ENCODE data around the gene MYPN. TPM values are rescaled to one million over a fixed set of nuclear protein-coding genes. Genes with fewer than 3 reads are reported as not detected.

Gene MYPN
- total RNA-seq, 2 donors from 2014 or later: not detected

- Mint-ChIP-seq H3K4me1 (ENCODE audit: low read depth) (no peaks in the 10 kb centered on the region), H3K27ac (no peak overlapping the region), H3K36me3 (ENCODE audit: insufficient read depth in 2 of 2) (no peaks in the 10 kb centered on the region), H3K9me3 (no peaks in the 10 kb centered on the region), H3K4me3 (no peak overlapping the region), H3K27me3 (ENCODE audit: low read depth) (no peaks in the 10 kb centered on the region)
- ATAC-seq (replicated peaks in 1 of 2) (no peak), DNase-seq (no peak)
Observed at GRCh38 chr10:68101066-68101465, 8.2 kb upstream of the MYPN start.

GRCh38 chr10:68103261-68103878 is 5.9 kb upstream of the MYPN start:
- no peaks in the 10 kb centered on the region for H3K9me3 Mint-ChIP-seq
- ATAC-seq (replicated peaks in 1 of 2) (no peak), DNase-seq (no peak)
- no peaks in the 10 kb centered on the region for H3K4me1 Mint-ChIP-seq (ENCODE audit: low read depth)
- no peak overlapping the region for H3K4me3 Mint-ChIP-seq
- H3K27me3 Mint-ChIP-seq (ENCODE audit: low read depth): no peaks in the 10 kb centered on the region
- H3K27ac Mint-ChIP-seq: no peak overlapping the region
- no peaks in the 10 kb centered on the region for H3K36me3 Mint-ChIP-seq (ENCODE audit: insufficient read depth in 2 of 2)

DNA sequence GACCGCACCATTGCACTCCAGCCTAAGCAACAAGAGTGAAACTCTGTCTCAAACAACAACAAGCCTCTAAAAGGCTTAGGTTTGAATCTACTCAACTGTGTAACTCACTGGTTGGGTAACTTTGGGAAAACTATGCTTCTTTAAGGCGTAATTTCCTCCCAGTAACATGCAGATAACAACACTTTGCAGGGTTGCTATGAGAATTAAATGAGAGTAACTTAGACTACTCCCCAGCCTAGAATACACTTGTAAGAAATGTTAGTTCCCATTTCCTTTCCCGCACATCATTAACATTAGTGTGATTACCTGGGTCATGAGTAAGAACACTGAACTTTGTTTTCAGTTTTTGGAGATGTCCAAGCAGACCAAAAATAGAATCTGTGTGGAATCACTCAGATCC is 5.4 kb upstream of the MYPN start:
- no peak for ATAC-seq (replicated peaks in 1 of 2)
- Mint-ChIP-seq H3K36me3 (ENCODE audit: insufficient read depth in 2 of 2) (no peaks in the 10 kb centered on the region), H3K27ac (no peak overlapping the region), H3K27me3 (ENCODE audit: low read depth) (no peaks in the 10 kb centered on the region), H3K9me3 (no peaks in the 10 kb centered on the region), H3K4me1 (ENCODE audit: low read depth) (no peaks in the 10 kb centered on the region), H3K4me3 (no peak overlapping the region)
- no peak for DNase-seq

GRCh38 chr10:68105820-68106219 is 3.5 kb upstream of the MYPN start:
- Mint-ChIP-seq H3K27me3 (ENCODE audit: low read depth) (no peaks in the 10 kb centered on the region), H3K4me1 (ENCODE audit: low read depth) (no peaks in the 10 kb centered on the region), H3K27ac (no peak overlapping the region), H3K36me3 (ENCODE audit: insufficient read depth in 2 of 2) (no peaks in the 10 kb centered on the region), H3K9me3 (no peaks in the 10 kb centered on the region), H3K4me3 (no peak overlapping the region)
- ATAC-seq (replicated peaks in 1 of 2): no peak
- no peak for DNase-seq

DNA sequence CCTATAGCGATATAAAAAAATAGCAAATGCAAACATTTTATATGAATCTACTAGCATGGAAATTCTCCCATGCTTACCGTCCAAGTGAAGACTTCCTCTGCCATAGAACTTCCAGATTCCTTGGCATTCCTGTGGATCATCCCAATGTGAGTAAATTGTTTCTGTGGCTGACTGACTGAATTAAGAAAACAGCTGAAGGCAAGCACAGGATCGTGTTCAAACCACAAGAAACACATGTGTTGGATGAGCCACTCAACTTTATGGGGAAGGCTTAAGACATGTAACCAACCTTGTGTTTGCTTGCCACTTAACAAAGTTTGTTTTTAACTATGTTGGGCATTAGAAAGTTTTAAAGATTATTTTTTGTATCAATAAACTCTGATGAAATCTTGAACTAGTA is 2.6 kb upstream of the MYPN start:
- DNase-seq (no peak), ATAC-seq (replicated peaks in 1 of 2) (no peak)
- Mint-ChIP-seq H3K4me3 (no peak overlapping the region), H3K27ac (no peak overlapping the region), H3K27me3 (ENCODE audit: low read depth) (no peaks in the 10 kb centered on the region), H3K36me3 (ENCODE audit: insufficient read depth in 2 of 2) (no peaks in the 10 kb centered on the region), H3K9me3 (no peaks in the 10 kb centered on the region), H3K4me1 (ENCODE audit: low read depth) (no peaks in the 10 kb centered on the region)

- Mint-ChIP-seq H3K4me3 (no peak overlapping the region), H3K27me3 (ENCODE audit: low read depth) (no peaks in the 10 kb centered on the region), H3K9me3 (no peaks in the 10 kb centered on the region), H3K4me1 (ENCODE audit: low read depth) (no peaks in the 10 kb centered on the region), H3K27ac (no peak overlapping the region), H3K36me3 (ENCODE audit: insufficient read depth in 2 of 2) (no peaks in the 10 kb centered on the region)
- ATAC-seq (replicated peaks in 1 of 2): no peak
- no peak for DNase-seq
Observed at GRCh38 chr10:68107651-68108050, 1.6 kb upstream of the MYPN start.

DNA sequence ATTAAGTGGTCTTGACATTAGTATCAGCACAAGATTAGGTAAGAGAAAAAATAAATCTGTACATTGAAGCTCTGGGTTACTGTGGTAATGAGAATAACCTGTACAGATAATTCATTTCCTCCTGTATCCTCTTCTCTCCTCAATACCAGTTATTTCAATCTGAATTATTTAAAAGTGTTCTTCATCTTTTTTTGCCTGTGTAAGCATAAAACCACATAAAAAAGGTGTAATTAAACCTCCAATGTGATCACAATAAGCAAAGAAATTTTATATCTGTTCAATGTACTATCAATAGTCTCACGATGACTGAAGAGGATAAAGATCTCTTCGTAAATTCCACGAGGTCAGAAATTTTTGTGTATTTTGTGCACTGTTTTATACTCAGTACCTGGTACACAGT is 1.2 kb upstream of the MYPN start:
- no peak overlapping the region for H3K27ac Mint-ChIP-seq
- no peaks in the 10 kb centered on the region for H3K9me3 Mint-ChIP-seq
- DNase-seq (no peak), ATAC-seq (replicated peaks in 1 of 2) (no peak)
- no peak overlapping the region for H3K4me3 Mint-ChIP-seq
- no peaks in the 10 kb centered on the region for H3K36me3 Mint-ChIP-seq (ENCODE audit: insufficient read depth in 2 of 2)
- H3K4me1 Mint-ChIP-seq (ENCODE audit: low read depth): no peaks in the 10 kb centered on the region
- H3K27me3 Mint-ChIP-seq (ENCODE audit: low read depth): no peaks in the 10 kb centered on the region

- Mint-ChIP-seq H3K4me1 (ENCODE audit: low read depth) (no peaks in the 10 kb centered on the region), H3K27ac (no peak overlapping the region), H3K27me3 (ENCODE audit: low read depth) (no peaks in the 10 kb centered on the region), H3K4me3 (no peak overlapping the region), H3K36me3 (ENCODE audit: insufficient read depth in 2 of 2) (no peaks in the 10 kb centered on the region), H3K9me3 (no peaks in the 10 kb centered on the region)
- ATAC-seq (replicated peaks in 1 of 2) (no peak), DNase-seq (no peak)
Observed at GRCh38 chr10:68108653-68109052, 635 bp upstream of the MYPN start.

- no peak overlapping the region for H3K27ac Mint-ChIP-seq
- no peak for ATAC-seq (replicated peaks in 1 of 2)
- no peaks in the 10 kb centered on the region for H3K9me3 Mint-ChIP-seq
Observed at GRCh38 chr10:68110027-68110426, 739 bp downstream of the MYPN start.

DNA sequence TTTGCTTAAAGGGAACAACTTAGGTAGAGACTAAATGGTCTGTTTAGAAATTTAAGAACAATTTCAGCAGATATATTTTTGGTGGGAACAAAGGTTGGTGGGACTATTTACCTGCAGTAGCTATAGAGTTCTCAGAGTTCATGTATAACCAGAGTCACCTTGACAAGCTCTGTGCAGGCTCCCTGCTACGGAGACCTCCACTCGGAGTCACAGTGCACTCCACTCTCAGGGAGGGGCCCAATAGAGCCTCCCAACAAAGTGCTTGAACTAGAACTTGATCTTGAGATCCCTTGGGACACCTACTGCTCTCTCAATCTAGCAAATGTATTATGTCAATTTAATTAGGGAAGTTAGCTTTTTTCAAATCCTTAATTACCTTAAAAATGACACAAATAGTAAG is 2.3 kb downstream of the MYPN start:
- Mint-ChIP-seq H3K27ac (no peak overlapping the region), H3K36me3 (ENCODE audit: insufficient read depth in 2 of 2) (no peaks in the 10 kb centered on the region), H3K4me3 (no peak overlapping the region), H3K9me3 (no peaks in the 10 kb centered on the region), H3K4me1 (ENCODE audit: low read depth) (no peaks in the 10 kb centered on the region), H3K27me3 (ENCODE audit: low read depth) (peaks cover 5% of the 10 kb centered on the region)
- DNase-seq: no peak
- ATAC-seq (replicated peaks in 1 of 2): no peak

More at GRCh38 chr10:68110027-68110426, 739 bp downstream of the MYPN start:
- Mint-ChIP-seq H3K27me3 (ENCODE audit: low read depth) (no peaks in the 10 kb centered on the region), H3K4me3 (no peak overlapping the region), H3K4me1 (ENCODE audit: low read depth) (no peaks in the 10 kb centered on the region), H3K36me3 (ENCODE audit: insufficient read depth in 2 of 2) (no peaks in the 10 kb centered on the region)
- no peak for DNase-seq

GRCh38 chr10:68112837-68113236 is 3.5 kb downstream of the MYPN start:
- Mint-ChIP-seq H3K4me3 (no peak overlapping the region), H3K4me1 (ENCODE audit: low read depth) (no peaks in the 10 kb centered on the region), H3K36me3 (ENCODE audit: insufficient read depth in 2 of 2) (no peaks in the 10 kb centered on the region), H3K27ac (no peak overlapping the region), H3K27me3 (ENCODE audit: low read depth) (peaks cover 5% of the 10 kb centered on the region), H3K9me3 (no peaks in the 10 kb centered on the region)
- ATAC-seq (replicated peaks in 1 of 2): no peak
- DNase-seq: no peak

GRCh38 chr10:68118657-68119056 is 9.4 kb downstream of the MYPN start:
- H3K9me3 Mint-ChIP-seq: no peaks in the 10 kb centered on the region
- H3K36me3 Mint-ChIP-seq (ENCODE audit: insufficient read depth in 2 of 2): no peaks in the 10 kb centered on the region
- ATAC-seq (replicated peaks in 1 of 2) (no peak), DNase-seq (no peak)
- no peak overlapping the region for H3K4me3 Mint-ChIP-seq
- H3K27ac Mint-ChIP-seq: no peak overlapping the region
- H3K4me1 Mint-ChIP-seq (ENCODE audit: low read depth): no peaks in the 10 kb centered on the region
- H3K27me3 Mint-ChIP-seq (ENCODE audit: low read depth): peaks cover 10% of the 10 kb centered on the region

GRCh38 chr10:68121020-68121743 is 11.9 kb downstream of the MYPN start:
- no peaks in the 10 kb centered on the region for H3K4me1 Mint-ChIP-seq (ENCODE audit: low read depth)
- no peak overlapping the region for H3K4me3 Mint-ChIP-seq
- H3K27ac Mint-ChIP-seq: no peak overlapping the region
- no peak for DNase-seq
- H3K36me3 Mint-ChIP-seq (ENCODE audit: insufficient read depth in 2 of 2): no peaks in the 10 kb centered on the region
- H3K9me3 Mint-ChIP-seq: no peaks in the 10 kb centered on the region
- no peak for ATAC-seq (replicated peaks in 1 of 2)
- peaks cover 6% of the 10 kb centered on the region for H3K27me3 Mint-ChIP-seq (ENCODE audit: low read depth)

- Mint-ChIP-seq H3K27me3 (ENCODE audit: low read depth) (peaks cover 6% of the 10 kb centered on the region), H3K36me3 (ENCODE audit: insufficient read depth in 2 of 2) (no peaks in the 10 kb centered on the region), H3K4me3 (no peak overlapping the region), H3K4me1 (ENCODE audit: low read depth) (no peaks in the 10 kb centered on the region), H3K27ac (no peak overlapping the region), H3K9me3 (no peaks in the 10 kb centered on the region)
- no peak for DNase-seq
- ATAC-seq (replicated peaks in 1 of 2): no peak
Observed at GRCh38 chr10:68121852-68122251, 12.6 kb downstream of the MYPN start.

All from activated T-cell treated with anti-CD3 and anti-CD28 coated beads, Interleukin-2, amount 50 U/mL, for 72 hours (primary cell).